Right lobe of liver (tissue), 6 donors: ENCODE measurements around the gene CERS6. TPM values are rescaled to one million over a fixed set of nuclear protein-coding genes. Genes with fewer than 3 reads are reported as not detected.

Experiments
- ATAC-seq, 4 donors: fragments of 200-7000 bp; cut with Tn5 transposase; one replicate each; pipeline ENCODE4 v1.9.1; 2020; ENCODE audit warnings: mild to moderate bottlenecking in 4 of 4, moderate library complexity in 4 of 4
- DNase-seq, 3 donors: peaks; one replicate each; pipeline ENCODE4 v3.0.0-alpha.2; 2020
- H3K27ac ChIP-seq, 3 donors: fragments of 200-600 bp; one replicate each; pipeline ENCODE4 v1.8.0; 2022
- H3K27me3 ChIP-seq, 2 donors: fragments of 200-600 bp; one replicate each; pipeline ENCODE4 v1.8.0; 2022
- H3K36me3 ChIP-seq, 4 donors: fragments of 200-600 bp; sonication (generic) in 1 of 4; one replicate each; pipeline versions ENCODE4 v1.5.1 to v1.8.0; 2017 to 2022; ENCODE audit warnings: control low read depth in 1 of 4
- H3K4me1 ChIP-seq, 4 donors: fragments of 200-600 bp; sonication (generic) in 1 of 4; one replicate each; pipeline versions ENCODE4 v1.5.1 to v1.8.0; 2017 to 2022; ENCODE audit warnings: control low read depth in 1 of 4
- H3K4me3 ChIP-seq, 3 donors: fragments of 200-600 bp; one replicate each; pipeline ENCODE4 v1.8.0; 2022
- H3K9me3 ChIP-seq, 4 donors: fragments of 200-600 bp; sonication (generic) in 1 of 4; one replicate each; pipeline versions ENCODE4 v1.5.1 to v1.8.0; 2017 to 2022; ENCODE audit warnings: control low read depth in 1 of 4
- CTCF ChIP-seq, 4 donors: fragments of 200-600 bp in 3 of 4; fragments of 450-650 bp in 1 of 4; IDR thresholded peaks; one replicate each; pipeline versions ENCODE4 v1.5.1 to v1.8.0; 2016 to 2022; ENCODE audit warnings: antibody characterized with exemption in 4 of 4, mild to moderate bottlenecking in 2 of 4
- POLR2A ChIP-seq: fragments of 450-650 bp; IDR thresholded peaks from one replicate; pipeline ENCODE4 v1.6.1; 2017; ENCODE audit warnings: antibody characterized with exemption, mild to moderate bottlenecking
- WGBS: methylation state at CpG from one replicate; pipeline ENCODE4 v1.1.6; 2018; ENCODE audit warnings: low coverage, low lambda C conversion rate; ENCODE audit not compliant: insufficient coverage; ENCODE audit errors: missing lambda C conversion rate; 5-methylcytosine and 5-hydroxymethylcytosine counted together
- intact Hi-C, 2 donors: fragments of 100-400 bp; cut with DNase I; formaldehyde crosslinking; loops; one replicate each; pipeline versions ENCODE4 v1.11.2 to v1.14.1; 2022
- total RNA-seq, 6 experiments: library from RNA; depleted of rRNA in 2 of 6; stranded (reverse); fragments of >200 nt in 2 of 6; fragmentation: NEBNext Ultra II Directional in 3 of 6; extraction: Animal tissue kit (Norgen Biotek cat#: 25700) in 3 of 6; gene quantifications; one replicate each; pipeline versions ENCODE4 v1.1.0 to v1.2.4, GENCODE V29; 2016 to 2023
- donor health status: DM: no; HTN: yes; CAD: no.
- donor health status: DM: no; HTN: no; CAD: no.
- donor health status: DM: no; HTN: no; CAD: no.
- donor health status: DM: no; HTN: yes; CAD: no.
- donor health status: DM: no; HTN: yes; CAD: no.

CERS6 gene
- total RNA-seq, 6 experiments from 2014 or later, result 10.4 to 30.1 (median 15.6) TPM

- peak in 3 of 4 donors; percentile 25 to 49 (median 34) for ATAC-seq
- TF ChIP-seq CTCF (IDR thresholded peaks at IDR 0.05) (no peak), POLR2A (no peak)
- H3K4me3 ChIP-seq, result no peak overlapping the region
- no peaks in the 10 kb centered on the region for H3K27me3 ChIP-seq
- no peaks in the 10 kb centered on the region for H3K4me1 ChIP-seq
- WGBS, result 33% methylated on average over 1 of the region's 2 CpGs
- DNase-seq, result no peak
- H3K36me3 ChIP-seq, result no peaks in the 10 kb centered on the region
- intact Hi-C loops, result no loop called here
- no peaks in the 10 kb centered on the region for H3K9me3 ChIP-seq
- no peak overlapping the region for H3K27ac ChIP-seq
These were observed 148.2 kb downstream of the CERS6 start for GRCh38 chr2:168604252-168604651.

GRCh38 chr2:168607992-168608391 is 151.9 kb downstream of the CERS6 start:
- ATAC-seq, result no peak
- WGBS, result 85% methylated on average over 2 of the region's 2 CpGs
- Histone ChIP-seq H3K4me1 (no peaks in the 10 kb centered on the region), H3K4me3 (no peak overlapping the region), H3K9me3 (no peaks in the 10 kb centered on the region), H3K27ac (no peak overlapping the region), H3K36me3 (no peaks in the 10 kb centered on the region), H3K27me3 (no peaks in the 10 kb centered on the region)
- DNase-seq, result no peak
- intact Hi-C loops, result no loop called here
- no peak for TF ChIP-seq CTCF (IDR thresholded peaks at IDR 0.05)
- no peak for TF ChIP-seq POLR2A

- TF ChIP-seq CTCF (IDR thresholded peaks at IDR 0.05) (no peak), POLR2A (no peak)
- H3K27ac ChIP-seq, result no peak overlapping the region
- no peaks in the 10 kb centered on the region for H3K9me3 ChIP-seq
- H3K27me3 ChIP-seq, result no peaks in the 10 kb centered on the region
- H3K4me3 ChIP-seq, result no peak overlapping the region
- H3K36me3 ChIP-seq, result no peaks in the 10 kb centered on the region
- H3K4me1 ChIP-seq, result no peaks in the 10 kb centered on the region
- DNase-seq (no peak), ATAC-seq (no peak)
- intact Hi-C loops, result no loop called here
These were observed 152.7 kb downstream of the CERS6 start for GRCh38 chr2:168608796-168609195.

- no peaks in the 10 kb centered on the region for H3K9me3 ChIP-seq
- no peak overlapping the region for H3K4me3 ChIP-seq
- H3K27ac ChIP-seq, result no peak overlapping the region
- TF ChIP-seq CTCF (IDR thresholded peaks at IDR 0.05) (no peak), POLR2A (no peak)
- ATAC-seq (no peak), DNase-seq (no peak)
- intact Hi-C loops, result no loop called here
- H3K36me3 ChIP-seq, result no peaks in the 10 kb centered on the region
- no peaks in the 10 kb centered on the region for H3K27me3 ChIP-seq
- H3K4me1 ChIP-seq, result no peaks in the 10 kb centered on the region
These were observed 155.0 kb downstream of the CERS6 start for GRCh38 chr2:168611091-168611490.

GRCh38 chr2:168611896-168612650 is 156.0 kb downstream of the CERS6 start:
- ATAC-seq, result no peak
- intact Hi-C loops, result no loop called here
- H3K27ac ChIP-seq, result no peak overlapping the region

More at GRCh38 chr2:168611896-168612650, 156.0 kb downstream of the CERS6 start:
- Histone ChIP-seq H3K9me3 (no peaks in the 10 kb centered on the region), H3K4me1 (no peaks in the 10 kb centered on the region), H3K27me3 (no peaks in the 10 kb centered on the region), H3K4me3 (no peak overlapping the region), H3K36me3 (no peaks in the 10 kb centered on the region)
- TF ChIP-seq CTCF (IDR thresholded peaks at IDR 0.05), result no peak
- no peak for TF ChIP-seq POLR2A
- WGBS, result 95% methylated on average over 4 of the region's 4 CpGs
- DNase-seq, result no peak
